ENCODE data around the gene MTFMT. TPM values are rescaled to one million over a fixed set of nuclear protein-coding genes. Genes with fewer than 3 reads are reported as not detected.

Gene MTFMT
- total and polyA plus RNA-seq, 2 of the 4 experiments (the other 2 are of a cell fraction): 8.9 to 21.3 TPM

DNA sequence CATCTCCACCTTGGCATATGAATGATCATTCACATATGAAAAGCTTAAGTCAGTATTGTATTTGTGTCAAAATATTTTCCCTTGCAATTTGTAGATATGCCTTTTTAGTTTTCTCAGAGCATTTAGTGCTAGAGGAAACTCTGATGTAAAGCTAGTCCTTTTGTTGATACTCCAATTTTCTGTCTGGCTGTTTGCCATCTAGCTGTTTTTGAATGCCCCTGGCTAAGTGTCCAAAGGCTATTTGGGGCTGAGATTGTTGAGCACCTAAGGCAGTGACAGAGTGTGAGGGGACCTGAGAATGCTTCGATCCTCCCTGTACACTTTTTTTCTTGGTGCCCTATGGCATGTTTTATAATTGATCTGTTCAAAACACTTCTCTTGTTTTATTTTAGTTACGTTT lies 18.8 kb upstream of the MTFMT start:
- no peak overlapping the region for H2AK5ac ChIP-seq (ENCODE audit: low read depth, low read length)
- in situ Hi-C loops (cut with MboI; ENCODE audit: low sequenced_read_pairs) (no loop called here), dilution Hi-C loops (cut with HindIII; ENCODE audit: low sequenced_read_pairs, unreplicated experiment) (no loop called here), intact Hi-C loops (cut with micrococcal nuclease) (no loop called here)
- no peak overlapping the region for H3K4me2 ChIP-seq (ENCODE audit: low read depth, low read length)
- ChIA-PET CTCF (interaction anchor here (0.7 to 1.0 kb wide), 3 partner anchors 34 to 53 kb away, joined by 3 to 7 read pairs (median 5); no protein-coding TSS in a partner anchor), POLR2A (ENCODE audit: unreplicated experiment) (no interaction called here)
- H3K9me1 ChIP-seq (ENCODE audit: insufficient read depth, low read length): peaks cover 26% of the 10 kb centered on the region
- no peak overlapping the region for H3K56ac ChIP-seq (ENCODE audit: extremely low read depth, insufficient read depth, low read length)
- no peak overlapping the region for H3K4ac ChIP-seq (ENCODE audit: low read depth, low read length)
- no peaks in the 10 kb centered on the region for H3K27me3 ChIP-seq (ENCODE audit: control insufficient read depth, insufficient read depth, low read length)
- H3K23ac ChIP-seq (ENCODE audit: low read depth, low read length): peak overlapping the region; percentile 31; the same call in 1 of the 2 replicates
- peak overlapping the region; percentile 79; the same call in 1 of the 3 replicates for H2BK15ac ChIP-seq (ENCODE audit: low read depth, low read length)
- H4K20me1 ChIP-seq (ENCODE audit: insufficient read depth, low read length): no peaks in the 10 kb centered on the region
- H3K79me1 ChIP-seq (ENCODE audit: low read depth in 1 of 2, low read length in 2 of 2): no peaks in the 10 kb centered on the region; a peak in 1 of 4 replicates
- no peak overlapping the region for H4K5ac ChIP-seq (ENCODE audit: low read depth, low read length)
- H3K18ac ChIP-seq (ENCODE audit: low read depth, low read length): no peak overlapping the region
- BruUV-seq (replicated peaks): no TSS peak
- peak overlapping the region; percentile 14; the same call in 1 of the 2 replicates for H2BK120ac ChIP-seq (ENCODE audit: low read depth, low read length)
- H3K9ac ChIP-seq (ENCODE audit: low read depth, low read length): no peak overlapping the region
- WGBS, 2 experiments (ENCODE audit: extremely low coverage in 2 of 2, insufficient read length in 1 of 2): no CpG with 5 or more reads among the region's 2 CpGs
- no peaks in the 10 kb centered on the region for H3K36me3 ChIP-seq (ENCODE audit: control insufficient read depth, insufficient read depth, low read length)
- no peak overlapping the region for H2AFZ ChIP-seq (replicated peaks; ENCODE audit: low read length, poor library complexity)
- H2BK5ac ChIP-seq (ENCODE audit: low read depth, low read length, poor library complexity, severe bottlenecking): no peak overlapping the region
- H2BK20ac ChIP-seq (ENCODE audit: low read depth, low read length): peak overlapping the region; percentile 26; the same call in 1 of the 2 replicates
- DNase-seq: no peak
- no peaks in the 10 kb centered on the region for H3K9me3 ChIP-seq (ENCODE audit: control insufficient read depth, insufficient read depth, low read length)
- TF ChIP-seq USF2 (IDR thresholded peaks at IDR 0.05; ENCODE audit: low read depth, low read length) (no peak), MAZ (IDR thresholded peaks at IDR 0.05; ENCODE audit: borderline replicate concordance, low read depth, low read length) (no peak), POLR2A (IDR thresholded peaks at IDR 0.05; ENCODE audit: low read depth, low read length) (no peak), CTCF (conservative IDR thresholded peaks at IDR 0.05; ENCODE audit: low read depth, low read length) (no peak), BHLHE40 (IDR thresholded peaks at IDR 0.05; ENCODE audit: low read depth, low read length) (no peak), MAFK (IDR thresholded peaks at IDR 0.05; ENCODE audit: low read depth, low read length) (no peak), FOS (IDR thresholded peaks at IDR 0.05; ENCODE audit: low read depth, low read length) (no peak), CHD1 (IDR thresholded peaks at IDR 0.05; ENCODE audit: low read depth, low read length) (no peak), RFX5 (IDR thresholded peaks at IDR 0.05; ENCODE audit: low read depth, low read length) (no peak)
- peaks cover 28% of the 10 kb centered on the region for H3K4me1 ChIP-seq (ENCODE audit: control insufficient read depth, insufficient read depth, low read length)
- H4K91ac ChIP-seq (ENCODE audit: insufficient read depth, low read depth, low read length): peak overlapping the region; percentile 69; the same call in 1 of the 2 replicates
- ATAC-seq (ENCODE audit: low read depth): no peak
- H3K27ac ChIP-seq (ENCODE audit: insufficient read depth, low read length): no peak overlapping the region
- H3K4me3 ChIP-seq (ENCODE audit: insufficient read depth, low read depth, low read length): no peak overlapping the region
- H2AK9ac ChIP-seq (replicated peaks; ENCODE audit: low read depth, low read length, poor library complexity): no peak overlapping the region
- H4K8ac ChIP-seq (ENCODE audit: low read depth in 2 of 2, low read length in 2 of 2): peak overlapping the region in 1 of 2 experiments; percentile 43; a peak in 1 of 4 replicates
- H3K14ac ChIP-seq (replicated peaks; ENCODE audit: low read depth, low read length): no peak overlapping the region

Measured in IMR-90 (cell line).